ENCODE measurements around the gene DLGAP1.
A peak's percentile ranks its signal among the peaks of the same experiment; 100 is the strongest.

DLGAP1 gene

GRCh38 chr18:3773303-3773702 lies 681.8 kb downstream of the DLGAP1 start:
- DNase-seq (ENCODE audit: low read depth) = no peak

- peak; percentile 69 for DNase-seq (ENCODE audit: low read depth)
These were observed 683.8 kb downstream of the DLGAP1 start for GRCh38 chr18:3771121-3771971.

DNA sequence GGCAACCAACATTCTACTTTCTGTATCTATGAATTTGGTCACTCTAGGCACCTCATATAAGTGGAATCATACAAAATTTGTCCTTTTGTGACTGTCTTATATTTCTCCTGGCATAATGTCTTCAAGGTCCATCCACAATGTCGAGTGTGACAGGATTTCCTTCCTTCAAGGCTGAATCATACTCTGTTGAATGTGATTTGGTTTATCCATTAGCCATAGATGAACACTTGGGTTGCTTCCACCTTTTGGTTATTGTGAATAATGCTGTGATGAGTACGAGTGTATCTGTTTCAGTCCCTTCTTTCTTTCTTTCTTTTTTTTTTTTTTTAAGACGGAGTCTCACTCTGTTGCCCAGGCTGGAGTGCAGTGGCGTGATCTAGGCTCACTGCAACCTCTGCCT lies 693.8 kb downstream of the DLGAP1 start:
- DNase-seq (ENCODE audit: low read depth) = no peak

- DNase-seq (ENCODE audit: low read depth) = no peak
These were observed 694.4 kb downstream of the DLGAP1 start for GRCh38 chr18:3760741-3761140.

DNA sequence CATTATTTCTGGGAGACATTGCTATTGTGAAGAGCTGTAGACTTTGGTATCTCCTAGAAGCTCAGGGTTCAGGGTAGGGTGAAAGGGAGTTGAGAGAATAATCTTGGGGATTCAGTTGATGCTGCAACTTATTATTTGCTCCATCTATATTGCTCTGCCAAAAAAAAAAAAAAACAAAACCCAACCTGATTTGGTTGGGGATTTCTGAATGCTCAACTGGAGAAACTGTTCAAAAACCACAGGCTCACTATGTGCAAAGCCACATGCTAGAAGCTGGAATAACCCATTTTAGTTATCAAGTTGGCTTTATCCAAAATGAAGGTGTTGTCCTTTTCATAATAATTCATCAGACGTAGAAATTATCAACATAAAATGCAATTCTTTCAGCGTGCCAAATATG lies 696.0 kb downstream of the DLGAP1 start:
- no peak for DNase-seq (ENCODE audit: low read depth)

DNA sequence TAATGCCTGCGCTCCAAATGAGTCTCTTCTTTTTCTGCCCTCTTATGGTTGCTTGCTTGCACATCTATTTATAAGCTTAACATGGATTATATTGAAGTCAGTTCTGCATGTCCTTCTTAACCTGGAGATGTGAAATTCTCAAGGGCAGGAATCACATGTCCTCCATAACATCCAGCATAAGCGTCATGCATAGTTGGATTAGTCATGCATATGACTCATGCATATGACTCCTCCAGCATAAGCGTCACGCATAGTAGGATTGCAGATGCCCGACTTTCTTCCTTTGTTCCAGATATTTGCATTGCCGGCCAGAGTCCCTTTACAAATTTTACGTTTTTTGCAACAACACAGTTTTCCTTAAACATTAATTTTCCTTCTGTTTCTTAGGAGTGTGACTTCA lies 696.6 kb downstream of the DLGAP1 start:
- DNase-seq (ENCODE audit: low read depth) = peak; percentile 83

- DNase-seq (ENCODE audit: low read depth) = no peak
These were observed 697.7 kb downstream of the DLGAP1 start for GRCh38 chr18:3757361-3757760.

GRCh38 chr18:3753106-3753505 lies 702.0 kb downstream of the DLGAP1 start:
- DNase-seq (ENCODE audit: low read depth) = no peak

DNA sequence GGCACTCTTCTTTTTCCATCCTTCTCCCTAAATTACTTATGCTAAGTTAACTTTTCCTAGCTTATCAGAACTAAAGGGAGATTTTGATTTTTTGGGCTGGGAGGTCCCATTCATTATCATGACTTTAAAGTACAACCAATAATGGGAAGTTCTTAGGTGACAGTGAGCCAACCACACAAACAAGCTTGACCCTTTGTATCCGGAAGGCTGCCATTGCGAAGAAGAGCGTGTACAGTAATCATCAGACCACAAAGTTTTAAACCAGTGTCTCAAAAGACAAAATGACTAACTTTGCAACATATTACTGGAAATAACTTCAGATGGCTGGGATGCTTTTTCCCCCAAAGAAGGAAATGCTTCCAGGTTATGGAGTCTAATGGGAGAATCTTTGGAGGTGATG lies 707.0 kb downstream of the DLGAP1 start:
- no peak for DNase-seq (ENCODE audit: low read depth)

- DNase-seq (ENCODE audit: low read depth) = peak; percentile 87
These were observed 707.7 kb downstream of the DLGAP1 start for GRCh38 chr18:3747176-3747973.

GRCh38 chr18:3742541-3742940 lies 712.6 kb downstream of the DLGAP1 start:
- no peak for DNase-seq (ENCODE audit: low read depth)

DNA sequence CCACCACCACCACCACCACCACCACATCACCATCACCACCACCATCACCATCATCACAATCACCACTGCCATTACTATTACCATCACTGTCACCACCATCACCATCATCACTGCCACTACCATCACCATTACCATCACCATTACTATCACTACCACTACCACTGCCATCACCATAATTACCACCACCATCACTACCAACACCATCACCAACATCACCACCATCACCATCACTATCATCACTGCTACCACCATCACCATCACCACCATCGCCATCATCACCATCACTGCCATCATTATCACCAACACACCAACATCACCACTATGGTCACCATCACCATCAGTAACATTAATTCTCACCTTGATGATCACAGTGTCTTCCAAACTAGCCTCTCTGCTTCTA lies 713.8 kb downstream of the DLGAP1 start:
- DNase-seq (ENCODE audit: low read depth) = no peak

DNA sequence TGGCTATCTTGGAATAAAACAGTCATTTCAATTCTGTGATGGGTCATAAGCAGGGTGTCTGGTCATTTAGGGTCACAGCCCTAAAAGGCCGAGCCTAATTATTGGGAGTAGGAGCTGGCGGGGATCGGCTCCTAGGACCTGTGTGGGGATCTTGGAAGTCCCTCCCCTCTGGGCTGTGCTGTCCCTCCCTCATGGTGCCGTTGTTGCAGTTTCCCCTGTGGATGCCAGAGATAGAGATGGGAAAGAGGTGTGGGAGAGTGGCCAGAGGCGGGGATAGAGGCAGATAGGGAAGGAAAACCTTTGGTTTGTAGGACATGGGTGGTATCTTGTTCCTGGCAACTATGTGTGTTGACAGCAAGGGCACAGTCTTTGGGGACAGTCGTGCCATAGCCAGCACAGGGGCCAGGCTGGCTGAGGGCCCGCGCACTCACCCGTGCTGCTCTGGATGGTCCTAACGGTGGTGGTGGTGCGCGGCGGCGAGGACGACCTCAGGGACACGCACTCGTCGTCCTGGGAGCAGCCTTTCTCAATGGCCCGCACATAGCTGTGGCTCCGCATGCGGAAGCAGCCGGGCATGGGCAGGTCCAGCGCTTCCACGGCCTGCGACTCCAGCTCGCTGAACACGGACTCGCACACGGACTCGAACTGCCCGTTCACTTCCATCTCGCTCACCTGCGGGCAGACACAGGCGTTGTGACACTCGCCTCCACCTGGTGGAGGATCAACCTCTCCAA lies 726.2 kb downstream of the DLGAP1 start:
- DNase-seq (ENCODE audit: low read depth) = no peak

- no peak for DNase-seq (ENCODE audit: low read depth)
These were observed 727.8 kb downstream of the DLGAP1 start for GRCh38 chr18:3727274-3727673.

DNA sequence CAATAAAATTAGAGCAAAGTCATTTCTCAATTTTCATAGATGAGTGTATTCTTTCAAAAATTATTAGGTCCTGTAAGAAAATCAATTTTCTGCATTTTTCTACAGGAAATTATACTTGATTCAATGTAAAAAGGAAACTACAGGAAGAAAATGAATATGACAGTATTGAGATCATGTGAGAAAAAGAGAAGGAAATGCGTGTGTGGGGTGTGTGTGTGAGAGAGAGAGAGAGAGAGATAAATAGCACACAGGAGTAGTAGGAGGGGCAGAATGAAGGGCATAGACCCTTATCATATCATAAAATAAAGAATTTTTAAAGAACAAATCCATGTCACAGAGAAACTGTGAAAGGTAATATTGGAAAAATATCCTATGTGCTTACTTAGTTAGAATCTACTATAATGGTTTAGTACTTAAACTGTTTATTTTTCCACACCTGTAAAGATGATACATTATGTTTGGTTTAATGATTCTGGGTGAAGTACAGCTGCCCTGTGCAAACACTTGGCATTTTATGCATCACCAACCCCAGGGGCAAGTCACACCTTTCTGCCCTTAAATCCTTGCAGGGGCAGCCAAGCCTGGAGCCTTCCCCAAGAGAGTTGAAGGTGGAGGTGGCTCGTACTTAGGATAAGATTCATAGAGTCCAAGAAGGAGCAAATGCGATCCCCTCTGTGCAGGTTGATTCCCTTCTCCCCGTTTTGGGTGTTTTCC lies 728.7 kb downstream of the DLGAP1 start:
- no peak for DNase-seq (ENCODE audit: low read depth)

- DNase-seq (ENCODE audit: low read depth) = no peak
These were observed 730.0 kb downstream of the DLGAP1 start for GRCh38 chr18:3725115-3725514.

DNA sequence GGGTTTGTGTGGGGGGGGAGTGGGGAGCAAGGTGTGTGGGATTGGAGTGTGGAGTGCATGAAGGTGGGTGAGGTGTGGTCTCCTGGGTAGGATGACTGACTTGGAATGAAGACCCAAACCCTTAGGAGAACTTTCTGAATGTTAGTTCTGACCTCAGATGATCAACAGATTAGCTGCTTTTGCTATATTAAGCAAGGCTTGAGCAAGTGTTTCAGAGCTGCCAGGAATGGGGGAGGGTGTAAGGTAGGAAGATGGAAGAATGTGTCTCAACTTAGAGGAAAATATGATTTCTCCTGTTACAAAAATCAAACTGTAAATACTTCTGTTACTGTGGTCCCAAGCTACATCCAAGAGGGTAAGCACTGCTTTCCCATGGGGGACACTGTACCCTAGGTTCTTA lies 731.6 kb downstream of the DLGAP1 start:
- DNase-seq (ENCODE audit: low read depth) = no peak

- no peak for DNase-seq (ENCODE audit: low read depth)
These were observed 732.3 kb downstream of the DLGAP1 start for GRCh38 chr18:3722649-3723433.

GRCh38 chr18:3721771-3722648 lies 733.1 kb downstream of the DLGAP1 start:
- DNase-seq (ENCODE audit: low read depth) = no peak
